GM12878 (cell line): ENCODE data around the gene GJC3. TPM values are rescaled to one million over a fixed set of nuclear protein-coding genes. Genes with fewer than 3 reads are reported as not detected.

Source experiments
- ATAC-seq: fragments of 200-7000 bp; cut with Tn5 transposase; 3 replicates; pipeline ENCODE4 v1.9.1; 2020; ENCODE audit warnings: mild to moderate bottlenecking, moderate library complexity
- BruUV-seq: library from RNA; stranded (reverse); fragments of 400-500 nt; replicated peaks from 2 replicates; lab custom pipeline; 2021; lab: Mats Ljungman, UMichigan
- CTCF ChIA-PET: fragments of 300-600 bp; sonication (Branson Sonifier 250); formaldehyde crosslinking; extraction: SDS; loops from one replicate; lab custom pipeline; 2021; ENCODE audit warnings: inconsistent platforms; lab: Yijun Ruan, JAX
- POLR2A ChIA-PET: fragments of 350-600 bp; formaldehyde crosslinking; extraction: SDS; loops from one replicate; lab custom pipeline; 2021; ENCODE audit warnings: inconsistent platforms; lab: Charles Lee
- RAD21 ChIA-PET: fragments of 300-600 bp; sonication (Branson Sonifier 250); formaldehyde crosslinking; loops from one replicate; lab custom pipeline; 2023; ENCODE audit warnings: antibody characterized with exemption; ENCODE audit not compliant: unreplicated experiment; lab: Charles Lee
- SMC1A ChIA-PET: fragments of 300-600 bp; sonication (Branson Sonifier 250); formaldehyde crosslinking; loops from one replicate; lab custom pipeline; 2023; ENCODE audit not compliant: unreplicated experiment, uncharacterized antibody; lab: Charles Lee
- DNase-seq: peaks from one replicate; pipeline ENCODE4 v3.0.0-alpha.2; 2011; ENCODE audit warnings: low read depth, low spot score
- FAIRE-seq: peaks from 3 replicates; lab custom pipeline; 2011; peaks lifted over from hg19 to GRCh38; lab: Jason Lieb, UNC
- H2AFZ ChIP-seq: 2 replicates; pipeline ENCODE4 v1.6.0; 2011; ENCODE audit warnings: low read depth, low read length, control low read depth; ENCODE audit not compliant: control insufficient read depth
- H3K27ac ChIP-seq: 2 replicates; pipeline ENCODE4 v1.5.1; 2011; ENCODE audit warnings: control low read depth; ENCODE audit not compliant: control insufficient read depth, insufficient read depth
- H3K27me3 ChIP-seq, 2 experiments: replicated peaks in 1 of 2; 2 replicates each; pipeline versions ENCODE4 v1.6.0 to v1.6.1; 2011; ENCODE audit warnings: low read length in 1 of 2; ENCODE audit not compliant: control insufficient read depth in 2 of 2, insufficient read depth in 2 of 2
- H3K36me3 ChIP-seq, 2 experiments: 2 replicates each; pipeline ENCODE4 v1.5.1; 2011; ENCODE audit warnings: low read length in 1 of 2; ENCODE audit not compliant: control insufficient read depth in 2 of 2, insufficient read depth in 2 of 2
- H3K4me1 ChIP-seq: 2 replicates; pipeline ENCODE4 v1.6.1; 2011; ENCODE audit warnings: mild to moderate bottlenecking, low read length, moderate library complexity, mixed read lengths; ENCODE audit not compliant: control insufficient read depth, insufficient read depth
- H3K4me2 ChIP-seq: 2 replicates; pipeline ENCODE4 v1.6.0; 2011; ENCODE audit warnings: control low read depth; ENCODE audit not compliant: control insufficient read depth, insufficient read depth
- H3K4me3 ChIP-seq: fragments of 200-600 bp; sonication (generic); 2 replicates; pipeline ENCODE4 v1.5.1; 2016
- H3K79me2 ChIP-seq: 2 replicates; pipeline ENCODE4 v1.6.0; 2011; ENCODE audit warnings: low read length; ENCODE audit not compliant: control insufficient read depth, insufficient read depth
- H3K9ac ChIP-seq: 2 replicates; pipeline ENCODE4 v1.8.0; 2011; ENCODE audit warnings: low read length, control low read depth, mixed read lengths; ENCODE audit not compliant: control insufficient read depth, insufficient read depth
- H3K9me3 ChIP-seq: replicated peaks from 3 replicates; pipeline ENCODE4 v1.5.1; 2011; ENCODE audit warnings: mild to moderate bottlenecking, low read length; ENCODE audit not compliant: control insufficient read depth, insufficient read depth
- H4K20me1 ChIP-seq: 2 replicates; pipeline ENCODE4 v1.6.0; 2011; ENCODE audit not compliant: control insufficient read depth, insufficient read depth
- ATF3 ChIP-seq: IDR thresholded peaks from 2 replicates; pipeline ENCODE4 v1.6.1; 2011; ENCODE audit warnings: low read depth, mild to moderate bottlenecking, low read length, moderate library complexity, borderline replicate concordance; ENCODE audit errors: extremely low read depth
- HDAC6 ChIP-seq: fragments of 200-600 bp; sonication (generic); IDR thresholded peaks from one replicate; pipeline ENCODE4 v1.8.0; 2017; ENCODE audit warnings: antibody characterized with exemption; ENCODE audit not compliant: unreplicated experiment
- MYC ChIP-seq: IDR thresholded peaks from 2 replicates; pipeline ENCODE4 v1.6.1; 2011; ENCODE audit warnings: mild to moderate bottlenecking, low read length, moderate library complexity, inconsistent platforms; ENCODE audit not compliant: insufficient read depth, insufficient replicate concordance, insufficient read length, severe bottlenecking
- NR2C2 ChIP-seq: IDR thresholded peaks from 2 replicates; pipeline ENCODE4 v1.6.1; 2011; ENCODE audit warnings: borderline replicate concordance, low read depth; ENCODE audit not compliant: control insufficient read depth, insufficient read length
- RAD21 ChIP-seq: IDR thresholded peaks from 2 replicates; pipeline ENCODE4 v1.6.1; 2011; ENCODE audit warnings: mild to moderate bottlenecking, low read depth, low read length, moderate library complexity; ENCODE audit not compliant: insufficient read depth
- ZBTB40 ChIP-seq: fragments of 450-650 bp; IDR thresholded peaks from 2 replicates; pipeline ENCODE4 v1.6.1; 2016; ENCODE audit warnings: mild to moderate bottlenecking, moderate library complexity, borderline replicate concordance
- ZNF207 ChIP-seq: fragments of 450-650 bp; IDR thresholded peaks from 2 replicates; pipeline ENCODE4 v1.6.1; 2014; ENCODE audit warnings: antibody characterized with exemption, mild to moderate bottlenecking, borderline replicate concordance
- WGBS: methylation state at CpG from one replicate; pipeline ENCODE4 v1.1.6; 2016; ENCODE audit warnings: low lambda C conversion rate; ENCODE audit not compliant: insufficient replicate concordance, insufficient coverage; ENCODE audit errors: missing lambda C conversion rate; 5-methylcytosine and 5-hydroxymethylcytosine counted together
- in situ Hi-C: fragments of 300-500 bp; cut with MboI; formaldehyde crosslinking; loops from 9 replicates; pipeline ENCODE4 v1.14.3; 2018; ENCODE audit warnings: mixed read lengths
- intact Hi-C: fragments of 100-400 bp; cut with micrococcal nuclease; formaldehyde crosslinking; loops from one replicate; pipeline ENCODE4 v1.14.2; 2022; ENCODE audit not compliant: unreplicated experiment
- polyA plus RNA-seq, 11 experiments: library from polyadenylated mRNA; depleted of rRNA in 4 of 11; unstranded in 6 of 11; stranded (reverse) in 5 of 11; fragments of >200 nt; fragmentation: Nextera tagmentation in 4 of 11; fragmentation: Illumina TruSeq in 1 of 11; extraction: Ambion mirVana in 4 of 11; extraction: Trizol in 1 of 11; gene quantifications; 1 replicate in 1 of 11; 2 replicates in 10 of 11; pipeline versions ENCODE4 v1.2.1 to v1.2.3, GENCODE V29; 2011 to 2016; ENCODE audit warnings: inconsistent platforms in 2 of 11, missing spikeins in 2 of 11, low read depth in 1 of 11
- total RNA-seq, 4 experiments: library from RNA; depleted of rRNA in 3 of 4; stranded (reverse); fragments of >200 nt in 3 of 4; fragmentation: Illumina TruSeq in 1 of 4; extraction: Trizol in 1 of 4; gene quantifications; 2 replicates each; pipeline versions ENCODE4 v1.2.1 to v1.2.3, GENCODE V29; 2013 to 2021

GJC3 gene
- total and polyA plus RNA-seq, 10 of the 15 experiments (the other 5 are each of a cell fraction or from before 2014, with no cell fraction given), result 0.06 to 0.18 (median 0.09) TPM; not detected in 6

GRCh38 chr7:99969298-99969697, 39.9 kb upstream of the GJC3 start:
- Histone ChIP-seq H3K4me2 (no peak overlapping the region), H3K9ac (no peak overlapping the region), H3K27ac (no peak overlapping the region), H3K4me1 (no peaks in the 10 kb centered on the region), H2AFZ (no peak overlapping the region)
- ChIA-PET RAD21 (no interaction called here), CTCF (no interaction called here)
- no TSS peak for BruUV-seq
- TF ChIP-seq HDAC6 (no peak), ZBTB40 (no peak), NR2C2 (no peak), RAD21 (no peak), ZNF207 (no peak), MYC (no peak), ATF3 (no peak)
- TF ChIP-seq, all 136 proteins: peak for 0
- DNase-seq, result no peak
- WGBS, result 26% methylated on average over 3 of the region's 3 CpGs
- no peaks in the 10 kb centered on the region for H4K20me1 ChIP-seq
- H3K36me3 ChIP-seq, result no peaks in the 10 kb centered on the region
- in situ Hi-C loops, result no loop called here
- no peak for ATAC-seq
- FAIRE-seq, result no peak
- ChIA-PET SMC1A (no interaction called here), POLR2A (no interaction called here)
- no peak overlapping the region for H3K4me3 ChIP-seq
- no peaks in the 10 kb centered on the region for H3K9me3 ChIP-seq
- intact Hi-C loops, result no loop called here
- no peaks in the 10 kb centered on the region for H3K27me3 ChIP-seq
- no peaks in the 10 kb centered on the region for H3K79me2 ChIP-seq
